H1 (cell line): ENCODE data around the gene MAPKAPK2. TPM values are rescaled to one million over a fixed set of nuclear protein-coding genes. Genes with fewer than 3 reads are reported as not detected.

Experiments used
- CTCF ChIA-PET: fragments of 300-600 bp; sonication (Branson Sonifier 250); formaldehyde crosslinking; loops from one replicate; lab custom pipeline; 2021; ENCODE audit not compliant: partially characterized antibody; lab: Charles Lee
- POLR2A ChIA-PET: fragments of 300-600 bp; sonication (Branson Sonifier 250); formaldehyde crosslinking; loops from one replicate; lab custom pipeline; 2021; ENCODE audit warnings: inconsistent platforms; ENCODE audit not compliant: partially characterized antibody; lab: Charles Lee
- DNase-seq, 2 experiments: peaks; one replicate each; pipeline versions ENCODE4 v3.0.0 to v3.0.0-alpha.2; 2010 to 2022; ENCODE audit warnings: low spot score in 2 of 2, low read depth in 1 of 2, mixed read lengths in 1 of 2
- FAIRE-seq: peaks from 2 replicates; lab custom pipeline; 2011; peaks lifted over from hg19 to GRCh38; lab: Jason Lieb, UNC
- H2AFZ ChIP-seq: 2 replicates; pipeline ENCODE4 v1.8.1; 2012; ENCODE audit warnings: low read length, inconsistent platforms
- H2AK5ac ChIP-seq: 2 replicates; pipeline ENCODE4 v1.6.1; 2013; ENCODE audit warnings: low read depth, low read length
- H2BK120ac ChIP-seq: replicated peaks from 2 replicates; pipeline ENCODE3; 2013; ENCODE audit warnings: low read depth, low read length, inconsistent platforms
- H2BK12ac ChIP-seq: 2 replicates; pipeline ENCODE4 v1.6.1; 2013; ENCODE audit warnings: low read depth, low read length
- H2BK15ac ChIP-seq: 2 replicates; pipeline ENCODE4 v1.6.1; 2013; ENCODE audit warnings: low read length
- H2BK20ac ChIP-seq: 2 replicates; pipeline ENCODE4 v1.6.1; 2013; ENCODE audit warnings: low read length
- H2BK5ac ChIP-seq: 2 replicates; pipeline ENCODE4 v1.6.1; 2013; ENCODE audit warnings: low read depth, low read length
- H3K14ac ChIP-seq: 2 replicates; pipeline ENCODE4 v1.6.1; 2013; ENCODE audit warnings: inconsistent platforms; ENCODE audit not compliant: insufficient read length
- H3K18ac ChIP-seq: 2 replicates; pipeline ENCODE4 v1.6.1; 2013; ENCODE audit warnings: low read length; ENCODE audit errors: extremely low read depth
- H3K23ac ChIP-seq: 2 replicates; pipeline ENCODE4 v1.6.1; 2013; ENCODE audit warnings: inconsistent platforms; ENCODE audit not compliant: insufficient read length
- H3K23me2 ChIP-seq: 2 replicates; pipeline ENCODE4 v1.6.1; 2013; ENCODE audit warnings: low read depth, low read length
- H3K27ac ChIP-seq: 2 replicates; pipeline ENCODE4 v1.6.1; 2011; ENCODE audit warnings: low read depth, low read length, inconsistent platforms
- H3K27me3 ChIP-seq, 4 experiments: replicated peaks in 1 of 4; 1 replicate in 1 of 4; 2 replicates in 3 of 4; pipeline versions ENCODE4 v1.6.1 to v1.8.1; 2011 to 2013; ENCODE audit warnings: low read length in 3 of 4, mild to moderate bottlenecking in 3 of 4, inconsistent platforms in 2 of 4, mixed read lengths in 2 of 4, moderate library complexity in 1 of 4; ENCODE audit not compliant: control insufficient read depth in 3 of 4, insufficient read depth in 3 of 4; ENCODE audit errors: extremely low read depth in 1 of 4
- H3K36me3 ChIP-seq, 4 experiments: 2 replicates each; pipeline versions ENCODE4 v1.6.1 to v1.8.1; 2011 to 2013; ENCODE audit warnings: mild to moderate bottlenecking in 4 of 4, low read length in 3 of 4, moderate library complexity in 2 of 4, control low read depth in 1 of 4, inconsistent platforms in 1 of 4; ENCODE audit not compliant: insufficient read depth in 4 of 4, control insufficient read depth in 2 of 4
- H3K4ac ChIP-seq: replicated peaks from 2 replicates; pipeline ENCODE3; 2013; ENCODE audit warnings: low read length, low read depth, mixed read lengths, inconsistent platforms; ENCODE audit not compliant: insufficient read length
- H3K4me1 ChIP-seq, 4 experiments: replicated peaks in 1 of 4; 1 replicate in 1 of 4; 2 replicates in 3 of 4; pipeline versions ENCODE4 v1.6.1 to v1.8.1; 2011 to 2013; ENCODE audit warnings: low read length in 3 of 4, inconsistent platforms in 2 of 4, mixed read lengths in 1 of 4; ENCODE audit not compliant: insufficient read depth in 4 of 4, control insufficient read depth in 3 of 4
- H3K4me2 ChIP-seq, 2 experiments: 2 replicates each; pipeline versions ENCODE4 v1.6.1 to v1.8.1; 2011 to 2013; ENCODE audit warnings: low read depth in 2 of 2, low read length in 2 of 2, control low read depth in 1 of 2, inconsistent platforms in 1 of 2, mild to moderate bottlenecking in 1 of 2; ENCODE audit not compliant: insufficient read depth in 1 of 2
- H3K4me3 ChIP-seq, 4 experiments: fragments of 200-600, 300-600 bp in 1 of 4; sonication (generic), shearing (Covaris generic), sonication (Bioruptor Twin) in 1 of 4; 2 replicates each; pipeline versions ENCODE4 v1.5.1 to v1.8.1; 2011 to 2016; ENCODE audit warnings: low read length in 4 of 4, low read depth in 3 of 4, control low read depth in 2 of 4, inconsistent platforms in 2 of 4, mild to moderate bottlenecking in 2 of 4, mixed read lengths in 1 of 4, moderate library complexity in 1 of 4; ENCODE audit not compliant: insufficient read depth in 2 of 4; ENCODE audit errors: extremely low read depth in 1 of 4
- H3K56ac ChIP-seq: replicated peaks from 2 replicates; pipeline ENCODE3; 2013; ENCODE audit warnings: low read depth, mild to moderate bottlenecking, mixed read lengths, low read length, inconsistent platforms; ENCODE audit not compliant: insufficient read length
- H3K79me1 ChIP-seq: 2 replicates; pipeline ENCODE4 v1.6.1; 2013; ENCODE audit warnings: low read depth, low read length, control low read depth
- H3K79me2 ChIP-seq, 2 experiments: 2 replicates each; pipeline versions ENCODE4 v1.6.1 to v1.8.1; 2012 to 2013; ENCODE audit warnings: low read length in 2 of 2, mild to moderate bottlenecking in 2 of 2, inconsistent platforms in 1 of 2; ENCODE audit not compliant: insufficient read depth in 2 of 2, control insufficient read depth in 1 of 2
- H3K9ac ChIP-seq, 4 experiments: replicated peaks in 1 of 4; 1 replicate in 1 of 4; 2 replicates in 3 of 4; pipeline versions ENCODE4 v1.6.1 to v1.8.1; 2011 to 2013; ENCODE audit warnings: low read depth in 3 of 4, low read length in 3 of 4, control low read depth in 2 of 4, mild to moderate bottlenecking in 2 of 4, moderate library complexity in 2 of 4, inconsistent platforms in 1 of 4; ENCODE audit errors: extremely low read depth in 1 of 4
- H3K9me3 ChIP-seq, 2 experiments: 2 replicates each; pipeline versions ENCODE4 v1.6.1 to v1.8.1; 2012 to 2013; ENCODE audit warnings: mild to moderate bottlenecking in 2 of 2, moderate library complexity in 2 of 2, control low read depth in 1 of 2, inconsistent platforms in 1 of 2, low read depth in 1 of 2, low read length in 1 of 2, mixed read lengths in 1 of 2; ENCODE audit not compliant: insufficient read depth in 2 of 2
- H4K20me1 ChIP-seq, 2 experiments: replicated peaks in 1 of 2; 2 replicates each; pipeline versions ENCODE3 to v1.8.1; 2011 to 2013; ENCODE audit warnings: inconsistent platforms in 2 of 2, low read length in 2 of 2, mild to moderate bottlenecking in 1 of 2; ENCODE audit not compliant: insufficient read depth in 2 of 2, control insufficient read depth in 1 of 2
- H4K5ac ChIP-seq: 2 replicates; pipeline ENCODE4 v1.6.1; 2013; ENCODE audit warnings: low read length, low read depth, mixed read lengths, inconsistent platforms; ENCODE audit not compliant: insufficient read length
- H4K8ac ChIP-seq: 2 replicates; pipeline ENCODE4 v1.8.0; 2013; ENCODE audit warnings: mild to moderate bottlenecking, moderate library complexity, low read length, inconsistent platforms; ENCODE audit not compliant: insufficient read depth; ENCODE audit errors: extremely low read depth
- H4K91ac ChIP-seq: replicated peaks from 2 replicates; pipeline ENCODE3; 2013; ENCODE audit warnings: low read length, mixed read lengths, inconsistent platforms; ENCODE audit not compliant: insufficient read length
- BRCA1 ChIP-seq: IDR thresholded peaks from 2 replicates; pipeline ENCODE4 v1.6.1; 2012; ENCODE audit warnings: low read depth, low read length, improper control_type of control experiment
- GABPA ChIP-seq: IDR thresholded peaks from 2 replicates; pipeline ENCODE4 v1.6.1; 2011; ENCODE audit warnings: mild to moderate bottlenecking, low read length, moderate library complexity, borderline replicate concordance; ENCODE audit not compliant: insufficient read depth
- NANOG ChIP-seq: IDR thresholded peaks from 2 replicates; pipeline ENCODE4 v1.6.1; 2011; ENCODE audit warnings: low read length, low read depth, mild to moderate bottlenecking, inconsistent platforms; ENCODE audit not compliant: insufficient read depth, poor library complexity, severe bottlenecking
- WGBS, 2 experiments: shearing (Covaris generic) in 1 of 2; methylation state at CpG; one replicate each; pipeline versions ENCODE4 v1.1.6 to v1.1.7; 2013 to 2015; ENCODE audit warnings: low lambda C conversion rate in 2 of 2, mixed read lengths in 2 of 2, inconsistent platforms in 1 of 2, low coverage in 1 of 2, missing lambda C conversion rate in 1 of 2; ENCODE audit not compliant: insufficient replicate concordance in 2 of 2, insufficient coverage in 1 of 2, insufficient read length in 1 of 2; ENCODE audit errors: extremely low coverage in 1 of 2, missing lambda C conversion rate in 1 of 2; 5-methylcytosine and 5-hydroxymethylcytosine counted together
- polyA plus RNA-seq, 7 experiments: library from polyadenylated mRNA; depleted of rRNA in 3 of 7; stranded (reverse) in 5 of 7; unstranded in 2 of 7; fragments of >200 nt in 5 of 7; fragments of 200-250 nt in 2 of 7; gene quantifications; 1 replicate in 5 of 7; 2 replicates in 1 of 7; 4 replicates in 1 of 7; pipeline versions ENCODE4 v1.2.1 to v1.2.3, GENCODE V29; 2011 to 2013; ENCODE audit warnings: missing spikeins in 2 of 7, mixed read lengths in 2 of 7
- total RNA-seq: library from RNA; stranded (reverse); fragmentation: NEBNext Ultra II Directional; extraction: Animal tissue kit (Norgen Biotek cat#: 25700); gene quantifications from 2 replicates; pipeline ENCODE4 v1.2.1, GENCODE V29; 2021

Gene MAPKAPK2
- total and polyA plus RNA-seq, 2 of the 8 experiments (the other 6 are each of a cell fraction or from before 2014, with no cell fraction given), result 27.5 to 44.9 TPM

DNA sequence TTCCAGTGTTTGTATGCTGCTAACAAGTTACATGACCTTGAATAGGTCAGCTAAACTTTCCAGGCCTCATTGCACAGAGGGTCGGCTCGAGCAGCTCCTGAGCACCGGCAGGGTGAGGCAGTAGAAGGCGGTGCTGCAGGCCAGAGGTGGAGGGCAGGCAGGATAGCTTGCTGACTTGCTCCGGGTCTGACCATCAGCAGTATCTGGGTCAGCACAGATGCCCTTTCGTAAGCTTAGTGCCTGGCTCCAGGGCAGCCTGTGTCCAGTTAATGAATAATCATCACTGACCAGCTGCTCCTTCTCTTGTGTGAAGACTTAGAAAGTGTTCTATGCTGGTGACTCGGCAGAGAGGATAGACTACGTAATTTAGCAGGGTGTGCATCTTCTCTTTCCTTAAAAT, 6.9 kb downstream of the MAPKAPK2 start:
- H3K9me3 ChIP-seq, result no peaks in the 10 kb centered on the region
- H4K91ac ChIP-seq, result no peak overlapping the region
- H3K4me1 ChIP-seq, result peaks cover 15 to 31% (median 23%) of the 10 kb centered on the region in 4 experiments
- H2AK5ac ChIP-seq, result no peak overlapping the region
- no peak overlapping the region for H2BK12ac ChIP-seq
- no peak for FAIRE-seq
- H3K4me3 ChIP-seq, result no peak overlapping the region
- TF ChIP-seq NANOG (no peak), BRCA1 (no peak), GABPA (no peak)
- no peak overlapping the region for H3K18ac ChIP-seq
- no peak overlapping the region for H2BK120ac ChIP-seq
- ChIA-PET CTCF (interaction anchor here (0.9 to 10.4 kb wide), 15 partner anchors 9 to 220 kb away, joined by 3 to 73 read pairs (median 5); partner anchors contain the start of gene DYRK3), POLR2A (interaction anchor here (1.0 kb wide), 1 partner anchor 11 kb away, joined by 3 read pairs; no protein-coding TSS in a partner anchor)
- no peak overlapping the region for H3K56ac ChIP-seq
- no peak overlapping the region for H2BK15ac ChIP-seq
- DNase-seq, result no peak
- H3K79me1 ChIP-seq, result peaks cover 40% of the 10 kb centered on the region
- no peak overlapping the region for H3K23ac ChIP-seq
- no peaks in the 10 kb centered on the region for H3K36me3 ChIP-seq
- no peak overlapping the region for H4K5ac ChIP-seq
- H2BK5ac ChIP-seq, result no peak overlapping the region
- no peak overlapping the region for H3K27ac ChIP-seq
- H3K4ac ChIP-seq, result no peak overlapping the region
- no peak overlapping the region for H3K9ac ChIP-seq
- H3K23me2 ChIP-seq, result peaks cover 1% of the 10 kb centered on the region; the same call in 1 of the 2 replicates
- H4K8ac ChIP-seq, result no peak overlapping the region
- no peak overlapping the region for H2BK20ac ChIP-seq
- H2AFZ ChIP-seq, result no peak overlapping the region
- WGBS, 2 experiments, result 87% methylated on average over 8 of the region's 8 CpGs; no CpG with 5 or more reads in 1 of the 2 experiments
- H3K79me2 ChIP-seq, result peaks cover 12 to 70% of the 10 kb centered on the region in 2 experiments
- no peak overlapping the region for H3K14ac ChIP-seq
- H4K20me1 ChIP-seq, result peaks cover 54 to 64% of the 10 kb centered on the region in 2 experiments
- no peak overlapping the region for H3K4me2 ChIP-seq
- H3K27me3 ChIP-seq, result peaks cover 2 to 7% (median 5%) of the 10 kb centered on the region in 4 experiments
